Vagina (tissue), 2 donors: Measurements from ENCODE around the gene EML1.

Experiments used
- POLR2A ChIP-seq, 2 donors: fragments of 450-650 bp; IDR thresholded peaks; one replicate each; pipeline ENCODE4 v1.6.1; 2017; ENCODE audit warnings: antibody characterized with exemption in 2 of 2, mild to moderate bottlenecking in 2 of 2, moderate library complexity in 2 of 2
- TF ChIP-seq, protein P1 (sequence below), 3 experiments: fragments of 450-650 bp in 2 of 3; fragments of 200-600 bp in 1 of 3; sonication (generic) in 1 of 3; IDR thresholded peaks; one replicate each; pipeline ENCODE4 v1.5.1; 2017 to 2019; ENCODE audit warnings: antibody characterized with exemption in 3 of 3, mild to moderate bottlenecking in 2 of 3, moderate library complexity in 2 of 3

GRCh38 chr14:99916091-99916383 is 122.8 kb downstream of the EML1 start:
- TF ChIP-seq, protein P1, sequence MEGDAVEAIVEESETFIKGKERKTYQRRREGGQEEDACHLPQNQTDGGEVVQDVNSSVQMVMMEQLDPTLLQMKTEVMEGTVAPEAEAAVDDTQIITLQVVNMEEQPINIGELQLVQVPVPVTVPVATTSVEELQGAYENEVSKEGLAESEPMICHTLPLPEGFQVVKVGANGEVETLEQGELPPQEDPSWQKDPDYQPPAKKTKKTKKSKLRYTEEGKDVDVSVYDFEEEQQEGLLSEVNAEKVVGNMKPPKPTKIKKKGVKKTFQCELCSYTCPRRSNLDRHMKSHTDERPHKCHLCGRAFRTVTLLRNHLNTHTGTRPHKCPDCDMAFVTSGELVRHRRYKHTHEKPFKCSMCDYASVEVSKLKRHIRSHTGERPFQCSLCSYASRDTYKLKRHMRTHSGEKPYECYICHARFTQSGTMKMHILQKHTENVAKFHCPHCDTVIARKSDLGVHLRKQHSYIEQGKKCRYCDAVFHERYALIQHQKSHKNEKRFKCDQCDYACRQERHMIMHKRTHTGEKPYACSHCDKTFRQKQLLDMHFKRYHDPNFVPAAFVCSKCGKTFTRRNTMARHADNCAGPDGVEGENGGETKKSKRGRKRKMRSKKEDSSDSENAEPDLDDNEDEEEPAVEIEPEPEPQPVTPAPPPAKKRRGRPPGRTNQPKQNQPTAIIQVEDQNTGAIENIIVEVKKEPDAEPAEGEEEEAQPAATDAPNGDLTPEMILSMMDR (IDR thresholded peaks at IDR 0.05), result no peak
- no peak for TF ChIP-seq POLR2A (IDR thresholded peaks at IDR 0.05)
